Measurements from ENCODE around the gene FAM193A.
"Not testable (repeated sequence)": the region's sequence is repeated elsewhere in the genome, so short reads cannot be mapped to it uniquely, and the experiment has no call there.

The FAM193A gene

DNA sequence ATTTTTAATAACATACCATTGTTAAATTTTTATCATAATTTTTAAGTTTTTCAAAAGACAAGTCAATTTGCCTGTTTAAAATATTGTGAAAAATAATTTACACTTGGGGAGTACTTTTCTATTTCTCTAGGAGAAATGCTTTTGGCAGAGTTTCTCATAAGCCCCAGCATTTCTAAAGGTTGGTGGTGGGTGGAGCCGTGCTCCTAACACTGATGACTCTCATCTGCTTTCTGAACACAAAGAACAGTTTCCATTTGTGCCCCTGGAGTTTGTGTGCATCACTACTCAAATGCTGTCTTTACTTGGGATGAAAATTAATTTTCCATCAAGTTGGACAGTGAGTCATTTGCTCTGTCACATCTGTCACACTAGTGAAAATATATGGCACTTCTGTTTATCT is 162.1 kb downstream of the FAM193A start:
- DNase-seq, result no peak

DNA sequence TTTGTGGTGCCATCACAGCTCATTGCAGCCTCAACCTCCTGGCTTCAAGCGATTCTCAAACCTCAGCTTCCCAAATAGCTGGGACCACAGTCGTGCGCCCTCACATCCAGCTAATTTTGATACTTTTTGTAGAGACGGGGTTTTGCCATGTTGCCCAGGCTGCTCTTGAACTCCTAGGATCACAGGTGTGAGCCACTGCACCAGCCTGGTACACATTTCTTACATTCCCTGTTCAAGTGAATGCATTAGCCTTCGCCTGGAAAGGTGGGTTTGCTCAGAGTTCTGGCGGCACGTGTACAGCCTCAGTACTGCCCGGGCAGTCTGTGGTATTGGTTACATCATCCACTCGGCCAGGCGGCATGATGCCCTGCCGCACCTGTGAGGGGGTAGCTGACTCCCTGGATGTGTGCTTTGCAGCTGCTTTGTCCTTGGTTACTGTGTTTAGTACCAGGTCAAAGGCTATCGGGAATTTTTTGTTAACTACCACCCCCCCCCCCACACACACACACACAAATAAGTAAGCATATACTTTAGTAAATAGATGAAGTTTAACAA is 162.6 kb downstream of the FAM193A start:
- no peak for DNase-seq

DNA sequence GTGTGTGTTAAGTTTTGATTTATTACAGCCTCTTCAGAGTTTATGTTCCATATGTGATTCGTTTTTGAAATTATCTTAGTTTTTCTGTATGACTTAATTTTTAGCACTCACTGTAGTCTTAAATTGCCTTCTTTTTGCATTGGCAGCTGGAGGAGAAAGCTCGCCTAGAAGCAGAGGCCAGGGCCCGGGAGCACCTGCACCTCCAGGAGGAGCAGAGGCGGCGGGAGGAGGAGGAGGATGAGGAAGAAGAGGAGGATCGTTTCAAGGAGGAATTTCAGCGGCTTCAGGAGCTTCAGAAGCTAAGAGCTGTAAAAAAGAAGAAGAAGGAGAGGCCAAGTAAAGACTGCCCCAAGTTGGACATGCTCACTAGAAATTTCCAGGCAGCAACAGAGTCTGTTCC is 163.1 kb downstream of the FAM193A start:
- no peak for DNase-seq

DNA sequence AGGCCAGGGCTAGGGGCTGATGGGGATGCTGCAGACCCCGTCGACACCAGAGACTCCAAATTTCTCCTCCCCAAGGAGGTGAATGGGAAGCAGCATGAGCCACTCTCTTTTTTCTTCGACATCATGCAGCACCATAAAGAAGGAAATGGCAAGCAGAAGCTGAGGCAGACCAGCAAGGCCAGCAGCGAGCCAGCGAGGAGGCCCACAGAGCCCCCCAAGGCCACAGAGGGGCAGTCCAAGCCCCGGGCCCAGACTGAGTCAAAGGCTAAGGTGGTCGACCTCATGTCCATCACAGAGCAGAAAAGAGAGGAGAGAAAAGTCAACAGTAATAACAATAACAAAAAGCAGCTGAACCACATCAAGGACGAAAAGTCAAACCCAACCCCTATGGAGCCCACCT is 163.6 kb downstream of the FAM193A start:
- DNase-seq, result no peak

DNA sequence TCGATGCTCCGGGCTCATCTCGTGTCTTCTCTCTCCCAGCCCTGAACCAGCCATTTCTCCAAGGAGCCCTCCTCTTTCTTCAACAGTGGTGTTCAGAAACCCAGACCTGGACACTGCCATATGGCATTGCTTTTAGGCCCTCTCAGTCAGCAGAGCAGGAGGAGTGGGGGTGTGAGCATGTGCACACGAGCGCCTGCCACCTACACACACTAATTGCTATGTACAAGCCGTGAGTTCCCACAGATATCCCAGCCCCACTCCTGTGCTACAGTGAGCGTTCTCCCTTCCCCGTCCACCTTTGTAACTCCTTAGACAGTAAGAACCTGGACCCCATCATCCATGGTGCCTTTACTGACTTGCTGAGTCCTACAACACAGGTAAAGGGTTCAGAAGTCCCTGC is 165.9 kb downstream of the FAM193A start:
- DNase-seq, result no peak

DNA sequence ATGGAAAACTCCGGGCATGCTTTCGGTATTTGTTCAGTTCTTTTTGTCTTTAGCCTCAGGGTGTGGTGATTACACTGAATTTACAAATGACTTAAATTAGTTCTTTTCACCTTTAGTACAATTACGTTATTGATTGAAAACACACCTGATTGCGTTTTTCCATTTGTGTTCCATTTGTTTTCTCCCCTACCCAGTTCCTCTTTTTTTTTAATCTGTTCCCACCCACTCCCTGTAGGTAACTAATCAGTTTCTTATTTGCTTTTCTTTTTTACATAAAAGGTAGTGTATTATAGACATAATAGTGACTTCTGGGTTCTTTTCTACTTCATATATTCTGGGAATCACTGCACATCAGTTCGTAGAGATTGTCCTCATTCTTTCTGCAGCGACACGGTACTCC is 166.3 kb downstream of the FAM193A start:
- DNase-seq, result no peak

DNA sequence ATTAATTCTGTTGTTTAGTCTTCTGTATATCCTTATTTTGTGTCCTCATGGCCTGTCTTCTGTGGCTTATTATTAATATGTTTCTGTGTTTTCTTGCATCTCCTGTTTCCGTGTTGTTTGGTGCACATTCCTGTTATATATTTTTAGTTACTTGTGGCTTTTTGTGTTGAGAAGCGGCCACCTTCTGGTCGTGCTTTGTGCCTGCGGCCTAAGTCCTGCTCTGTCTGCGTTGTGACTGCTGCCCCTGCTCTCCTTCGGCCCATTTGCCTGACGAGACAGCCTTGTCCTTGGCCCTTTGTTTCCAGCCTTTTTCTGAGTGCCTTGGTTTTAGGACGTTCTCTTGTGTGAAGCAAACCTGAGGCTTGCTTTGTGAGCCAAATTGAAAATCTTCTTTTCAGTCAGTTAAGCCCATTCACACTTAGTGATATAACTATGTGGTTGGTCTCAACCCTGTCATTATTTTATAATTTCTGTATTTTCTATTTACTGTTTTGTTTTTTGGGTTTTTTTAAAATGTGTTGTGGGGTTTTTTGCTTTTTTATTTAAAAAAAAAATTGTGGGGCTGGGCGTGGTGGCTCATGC is 175.9 kb downstream of the FAM193A start:
- DNase-seq, result no peak

DNA sequence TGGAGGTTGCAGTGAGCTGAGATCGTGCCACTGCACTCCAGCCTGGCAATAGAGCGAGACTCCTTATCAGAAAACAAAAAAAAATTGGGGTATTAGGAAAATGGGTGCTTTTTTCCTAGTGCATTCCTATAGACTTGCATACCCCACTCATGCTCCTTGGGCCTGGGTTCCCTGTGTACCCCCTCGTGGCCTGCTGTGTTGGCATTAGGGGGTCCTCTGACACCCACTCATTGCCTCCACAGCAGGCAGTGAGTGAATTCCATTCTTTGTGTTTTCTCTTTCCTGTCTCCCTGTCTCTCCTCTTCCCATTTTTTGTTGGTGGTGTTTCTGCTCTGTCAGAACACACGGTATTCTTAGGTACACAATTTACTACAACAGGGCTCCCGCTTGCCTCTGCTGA is 176.9 kb downstream of the FAM193A start:
- no peak for DNase-seq

DNA sequence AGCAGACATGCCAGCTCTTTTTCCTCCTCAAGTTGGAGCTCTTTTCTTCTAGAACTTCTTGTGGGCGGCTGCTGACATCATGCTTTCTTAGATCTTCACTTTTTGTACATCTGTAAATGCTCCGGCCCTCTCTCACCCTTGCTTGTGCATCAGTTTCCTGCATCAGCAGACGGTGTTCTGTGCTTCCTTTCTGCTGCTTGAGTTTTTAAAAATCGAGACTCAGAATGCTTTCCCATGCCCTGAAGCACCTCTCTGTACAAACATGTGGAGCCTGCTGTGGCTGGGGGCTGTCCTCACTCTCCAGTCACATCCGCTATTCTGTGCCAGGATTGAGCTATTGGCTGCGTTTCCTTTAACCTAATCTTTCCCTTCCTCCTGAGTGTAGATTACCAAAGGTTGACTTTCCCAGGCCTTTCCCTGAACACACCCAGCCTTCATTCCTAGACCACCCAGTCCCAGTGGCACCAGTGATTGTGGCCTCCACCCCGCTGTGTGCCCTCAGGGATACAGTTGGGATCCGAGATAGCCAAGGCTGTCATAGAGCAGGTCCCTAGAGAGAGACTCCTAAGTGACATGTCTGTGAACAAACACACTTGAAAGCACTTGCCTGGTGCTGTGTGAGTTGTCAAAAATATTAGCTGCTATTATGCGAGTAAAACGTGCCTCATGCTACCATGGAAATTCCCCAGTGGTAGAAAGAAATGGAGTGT is 177.8 kb downstream of the FAM193A start:
- no peak for DNase-seq

DNA sequence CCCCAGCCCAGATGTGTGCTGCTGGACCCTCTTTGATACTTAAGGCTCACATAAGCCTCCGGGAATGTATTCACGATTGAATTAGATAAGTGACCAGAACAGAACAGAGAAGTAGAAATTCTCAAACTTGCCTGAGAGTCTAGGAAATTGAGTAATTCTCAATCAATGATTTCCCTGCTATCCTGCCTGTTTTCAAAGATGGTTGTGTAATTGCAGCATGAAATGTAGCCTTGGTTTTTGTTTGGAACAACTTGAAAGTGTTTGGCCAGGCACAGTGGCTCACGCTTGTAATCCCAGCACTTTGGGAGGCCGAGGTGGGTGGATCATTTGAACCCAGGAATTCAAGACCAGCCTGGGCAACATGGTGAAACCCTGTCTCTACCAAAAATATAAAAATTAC is 178.5 kb downstream of the FAM193A start:
- DNase-seq, result no peak

DNA sequence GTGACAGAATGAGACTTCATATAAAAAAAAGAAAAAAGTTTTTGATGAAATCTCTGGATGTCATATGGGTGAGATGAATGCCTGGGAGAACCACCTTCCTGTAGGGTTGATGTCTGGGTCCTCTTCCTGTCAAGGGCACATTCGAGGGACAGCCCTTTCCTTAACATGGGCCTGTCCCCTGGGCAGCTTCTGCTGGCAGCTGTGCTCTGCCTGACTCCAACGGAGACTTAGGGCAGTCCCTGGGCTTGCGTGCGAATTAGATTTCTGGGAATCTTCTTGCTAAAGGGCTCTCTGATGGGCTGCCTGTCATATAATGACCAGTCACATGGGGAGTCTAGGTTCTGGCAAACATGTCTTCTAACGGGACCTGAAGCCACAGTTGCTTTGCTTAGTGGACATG is 179.0 kb downstream of the FAM193A start:
- DNase-seq, result no peak

DNA sequence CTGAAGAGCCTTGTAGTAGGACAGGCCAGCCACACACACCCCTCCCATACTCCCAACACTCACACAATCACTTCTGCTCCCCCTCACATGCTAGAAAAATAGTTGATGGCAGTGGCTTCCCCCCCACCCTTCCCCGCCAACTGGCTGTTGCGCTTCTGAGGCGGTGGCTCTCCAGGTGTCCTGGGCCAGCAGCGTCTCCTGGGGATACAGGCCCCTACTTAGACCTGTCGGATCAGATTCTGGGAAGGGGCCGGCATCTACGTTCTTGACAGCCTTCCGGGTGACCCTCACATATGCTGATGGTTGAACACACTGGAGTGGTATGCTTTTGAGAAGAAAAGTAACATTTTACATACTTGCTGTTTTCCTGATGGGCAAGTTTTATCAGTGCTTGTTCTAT is 179.8 kb downstream of the FAM193A start:
- DNase-seq, result no peak

DNA sequence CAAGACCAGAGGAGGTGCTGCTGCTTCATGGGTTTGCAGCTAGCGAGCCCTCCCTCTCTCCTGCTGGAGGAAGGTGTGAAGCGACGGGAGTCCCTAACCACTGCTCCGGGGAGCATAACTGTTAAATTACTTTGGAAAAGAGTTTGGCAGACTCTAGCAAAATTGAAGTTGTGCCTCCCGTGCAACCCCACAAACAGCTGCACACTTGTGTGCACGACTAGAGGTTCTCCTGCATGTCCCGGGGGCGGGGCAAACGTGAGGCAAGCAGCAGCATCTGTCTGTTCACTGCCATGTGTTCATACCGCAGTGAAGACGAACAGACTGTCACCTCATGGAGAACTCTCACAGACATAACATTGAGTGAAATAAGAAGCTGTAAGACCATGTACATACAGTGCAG is 185.1 kb downstream of the FAM193A start:
- DNase-seq, result no peak

DNA sequence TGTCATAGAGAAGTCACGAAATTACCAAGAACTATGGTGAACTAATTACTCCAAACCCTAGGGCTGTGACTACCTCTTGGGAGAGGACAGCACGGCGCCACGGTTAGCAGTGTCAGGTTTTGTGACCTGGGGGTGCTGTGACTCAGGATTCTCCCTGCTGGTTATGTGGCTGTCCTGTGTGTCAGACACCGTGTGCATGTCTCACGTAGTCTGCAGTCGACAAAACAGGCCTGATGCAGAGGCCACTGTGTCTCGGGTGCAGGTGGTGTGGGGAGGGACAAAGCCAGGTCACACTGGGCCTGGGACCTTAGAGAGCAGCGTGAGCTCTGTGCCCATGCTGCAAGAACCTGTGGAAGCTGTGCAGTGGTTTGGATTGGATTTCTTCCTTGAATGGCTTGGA is 185.6 kb downstream of the FAM193A start:
- no peak for DNase-seq

DNA sequence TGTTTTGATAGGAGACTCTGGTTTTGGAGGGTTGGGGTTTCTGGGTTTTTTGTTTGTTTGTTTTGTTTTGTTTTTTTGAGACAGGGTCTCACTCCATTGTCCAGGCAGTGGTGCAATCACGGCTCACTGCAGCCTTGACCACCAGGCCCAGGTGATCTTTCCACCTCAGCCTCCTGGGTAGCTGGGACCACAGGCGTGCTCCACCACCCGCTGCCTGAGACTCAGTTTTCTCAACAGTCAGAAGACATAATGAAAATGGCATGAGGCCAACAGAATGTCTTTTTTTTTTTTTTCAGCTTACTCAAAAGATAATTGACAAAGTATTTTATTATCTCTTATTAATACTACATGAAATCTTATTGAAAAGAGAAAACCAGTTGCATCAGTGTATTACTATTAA is 187.3 kb downstream of the FAM193A start:
- no peak for DNase-seq

DNA sequence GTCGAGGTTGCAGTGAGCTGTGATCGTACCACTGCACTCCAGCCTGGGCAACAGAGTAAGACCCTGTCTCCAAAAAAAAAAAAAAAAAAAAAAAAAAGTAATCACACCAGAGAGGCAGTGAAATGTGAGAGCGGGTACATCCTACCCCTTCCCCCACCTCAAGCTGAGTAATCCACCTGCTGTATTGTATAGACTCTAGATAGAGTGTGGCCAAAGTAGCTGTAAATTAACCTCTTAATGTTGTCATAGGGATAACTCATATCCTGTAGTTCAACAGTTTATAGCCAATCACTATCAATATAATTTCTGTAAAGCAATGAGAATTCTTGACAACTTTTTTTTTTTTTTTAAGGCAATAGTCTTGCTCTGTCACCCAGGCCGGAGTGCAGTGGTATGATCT is 188.9 kb downstream of the FAM193A start:
- no peak for DNase-seq

DNA sequence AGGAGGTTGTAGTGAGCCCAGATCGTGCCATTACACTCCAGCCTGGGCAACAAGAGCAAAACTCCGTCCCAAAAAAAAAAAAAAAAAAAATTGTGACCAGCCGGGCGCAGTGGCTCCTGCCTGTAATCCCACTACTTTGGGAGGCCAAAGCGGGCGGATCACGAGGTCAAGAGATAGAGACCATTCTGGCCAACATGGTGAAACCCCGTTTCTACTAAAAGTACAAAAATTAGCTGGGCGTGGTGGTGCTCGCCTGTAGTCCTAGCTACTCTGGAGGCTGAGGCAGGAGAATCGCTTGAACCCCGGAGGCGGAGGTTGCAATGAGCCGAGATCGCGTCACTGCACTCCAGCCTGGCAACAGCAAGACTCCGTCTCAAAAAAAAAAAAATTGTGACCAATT is 190.4 kb downstream of the FAM193A start:
- not testable (repeated sequence) for DNase-seq

DNA sequence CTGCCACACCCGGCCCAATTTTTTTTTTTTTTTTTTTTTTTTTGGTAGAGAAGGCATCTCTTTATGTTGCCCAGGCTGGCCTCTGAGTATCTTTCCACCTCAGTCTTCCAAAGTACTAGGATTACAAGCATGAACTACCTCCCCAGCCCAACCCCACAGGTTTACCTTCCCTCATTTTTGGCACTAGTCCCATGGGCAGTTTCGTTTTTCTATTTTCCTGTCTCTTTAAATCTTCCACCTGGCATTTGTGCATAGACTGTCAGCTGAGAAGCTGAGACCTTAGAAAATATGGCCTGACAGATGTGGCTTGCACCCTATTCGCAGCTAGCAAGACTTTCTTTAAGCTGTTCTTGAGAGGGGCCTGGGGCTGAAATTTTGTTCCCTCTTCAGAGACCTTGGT is 191.8 kb downstream of the FAM193A start:
- DNase-seq, result no peak

DNA sequence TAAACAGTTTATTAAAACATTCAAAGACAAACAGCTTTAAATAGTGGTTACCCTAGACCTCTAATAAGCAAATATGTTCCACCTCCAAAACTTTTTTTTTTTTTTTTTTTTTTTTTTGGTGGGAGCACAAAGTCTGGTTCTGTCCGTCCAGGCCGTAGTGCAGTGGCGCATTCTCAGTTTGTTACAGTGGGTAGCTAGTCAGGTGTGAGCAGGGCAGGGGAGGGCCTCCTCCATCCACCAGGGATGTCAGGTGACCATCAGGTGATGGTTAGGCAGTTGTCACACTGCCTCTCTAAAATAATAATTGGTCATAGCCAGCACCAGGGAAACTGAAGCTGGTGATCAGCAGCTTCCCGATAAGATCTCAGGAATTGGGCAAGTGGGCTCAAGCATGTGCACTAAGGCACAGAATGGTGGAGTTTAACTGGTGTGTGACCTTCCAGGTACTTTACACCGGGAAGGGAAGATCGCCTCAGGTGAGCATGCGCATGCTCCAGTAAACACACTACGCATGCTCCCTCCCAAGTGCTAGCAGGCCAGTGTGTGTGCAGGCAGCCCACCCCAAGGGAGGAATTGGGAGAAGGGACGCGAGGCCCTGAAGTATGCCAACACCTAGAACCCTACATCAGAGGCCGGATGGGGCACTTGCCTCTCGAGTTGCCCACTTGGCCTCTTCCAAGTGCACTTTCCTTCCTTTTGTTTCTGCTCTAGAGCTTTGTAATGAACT is 192.5 kb downstream of the FAM193A start:
- DNase-seq, result no peak

DNA sequence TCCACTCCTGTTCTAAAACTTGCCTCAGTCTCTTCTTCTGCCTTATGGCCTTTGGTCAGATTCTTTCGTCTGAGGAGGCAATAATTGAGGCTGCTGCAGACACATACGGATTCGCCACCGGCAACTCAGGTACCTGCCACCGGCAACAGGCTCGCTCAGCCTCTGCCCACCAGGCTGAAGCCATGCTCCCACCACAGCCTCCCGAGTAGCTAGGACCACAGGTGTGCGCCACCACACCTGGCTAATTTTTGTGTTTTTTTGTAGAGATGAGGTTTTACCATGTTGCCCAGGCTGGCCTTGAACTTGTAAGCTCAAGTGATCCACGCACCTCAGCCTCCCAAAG is 193.1 kb downstream of the FAM193A start:
- DNase-seq, result no peak

DNA sequence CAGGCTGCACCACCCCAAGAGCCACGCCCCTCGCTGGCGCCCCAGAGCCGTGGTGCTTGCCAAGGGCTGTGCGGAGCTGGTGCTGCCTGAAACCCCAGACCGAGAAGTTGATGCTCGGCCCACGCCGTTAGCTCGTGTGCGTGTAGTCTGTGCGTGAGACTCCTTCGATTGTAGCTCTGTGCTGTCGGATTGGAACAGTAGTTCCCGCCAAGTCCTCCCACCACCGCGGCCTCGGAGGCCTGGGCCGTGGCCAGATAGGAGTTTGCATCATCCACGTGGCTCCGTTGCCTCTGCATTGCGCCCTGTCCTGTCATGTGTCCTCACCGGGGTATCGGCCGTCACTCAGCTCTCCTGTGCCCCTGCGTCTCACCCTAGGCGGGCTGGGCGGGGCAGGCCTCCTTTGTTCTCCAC is 195.5 kb downstream of the FAM193A start:
- DNase-seq, result no peak

DNA sequence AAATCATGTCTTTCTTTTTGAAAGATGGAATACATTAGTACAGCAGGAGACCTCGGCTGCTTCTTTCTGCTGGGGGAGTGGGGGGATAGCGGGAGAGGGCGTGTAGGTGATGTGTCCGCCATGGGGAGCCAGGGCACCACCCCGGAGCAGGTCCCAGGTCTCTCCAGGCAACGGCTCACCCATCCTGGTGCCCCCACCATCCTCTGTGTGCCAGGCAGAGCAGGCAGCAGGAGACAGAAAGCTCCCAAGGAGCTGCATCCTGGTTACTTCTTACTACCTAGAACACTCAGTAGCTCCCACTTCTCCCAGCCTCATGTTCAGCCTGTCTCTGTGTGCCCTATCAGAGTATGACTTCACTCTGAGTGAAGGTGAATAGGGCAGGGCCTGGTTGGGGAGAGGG is 196.1 kb downstream of the FAM193A start:
- no peak for DNase-seq

DNA sequence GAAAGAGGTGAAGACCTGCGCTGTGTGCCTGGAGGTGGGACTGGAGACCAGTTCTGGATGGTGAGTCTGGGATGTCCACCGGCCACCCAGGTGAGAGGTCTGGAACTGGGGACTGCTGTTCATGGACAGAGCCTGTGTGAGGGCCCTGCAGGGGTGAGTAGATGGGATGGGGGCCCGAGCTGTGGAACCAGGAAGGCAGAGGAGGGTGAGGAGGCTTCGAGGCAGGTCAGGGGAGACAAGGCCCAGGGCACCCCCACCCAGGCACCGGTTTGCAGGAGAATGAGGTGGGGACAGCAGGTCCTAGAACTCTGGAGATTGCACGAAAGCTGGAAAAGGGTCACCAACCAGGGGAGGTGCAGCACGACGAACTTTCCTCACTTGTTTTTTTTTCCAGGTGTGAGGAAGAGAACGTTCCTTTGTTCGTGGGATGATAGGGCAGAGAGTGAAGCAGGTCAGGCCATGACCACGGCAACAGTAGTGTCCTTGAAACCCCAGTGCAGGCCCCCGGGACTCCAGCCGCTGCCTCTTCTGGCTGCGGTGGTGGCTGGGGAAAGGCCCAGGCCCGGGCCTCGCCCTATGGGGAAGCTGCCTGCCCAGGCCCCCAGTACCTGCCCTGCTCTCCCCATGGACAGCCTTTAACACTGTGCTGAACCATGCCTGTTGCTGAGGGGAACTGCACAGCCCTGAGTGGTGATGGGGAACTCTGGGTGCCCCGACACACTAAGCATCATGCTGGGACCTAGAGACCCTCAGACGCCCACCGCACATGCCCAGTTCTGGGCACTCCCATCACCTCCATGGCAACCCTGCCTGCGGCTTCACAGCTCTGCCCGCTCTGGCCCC is 196.8 kb downstream of the FAM193A start:
- DNase-seq, result no peak

Data from NCI-H446 (cell line).